ENCODE measurements around the gene DLG2.
"Not testable (repeated sequence)": the region's sequence is repeated elsewhere in the genome, so short reads cannot be mapped to it uniquely, and the experiment has no call there.

The DLG2 gene

DNA sequence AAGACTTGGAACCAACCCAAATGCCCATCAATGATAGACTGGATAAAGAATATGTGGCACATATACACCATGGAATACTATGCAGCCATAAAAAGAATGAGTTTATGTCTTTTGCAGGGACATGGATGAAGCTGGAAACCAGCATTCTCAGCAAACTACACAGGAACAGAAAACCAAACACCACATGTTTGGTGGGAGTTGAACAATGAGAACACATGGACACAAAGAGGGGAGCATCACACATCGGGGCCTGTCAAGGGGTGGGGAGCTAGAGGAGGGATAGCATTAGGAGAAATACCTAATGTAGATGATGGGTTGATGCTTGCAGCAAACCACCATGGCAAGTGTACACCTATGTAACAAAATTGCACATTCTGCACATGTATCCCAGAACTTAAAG lies 397.4 kb downstream of the DLG2 start:
- not testable (repeated sequence) for DNase-seq (ENCODE audit: low read depth)

GRCh38 chr11:85196968-85197367 lies 430.2 kb downstream of the DLG2 start:
- no peak for DNase-seq (ENCODE audit: low read depth)

DNA sequence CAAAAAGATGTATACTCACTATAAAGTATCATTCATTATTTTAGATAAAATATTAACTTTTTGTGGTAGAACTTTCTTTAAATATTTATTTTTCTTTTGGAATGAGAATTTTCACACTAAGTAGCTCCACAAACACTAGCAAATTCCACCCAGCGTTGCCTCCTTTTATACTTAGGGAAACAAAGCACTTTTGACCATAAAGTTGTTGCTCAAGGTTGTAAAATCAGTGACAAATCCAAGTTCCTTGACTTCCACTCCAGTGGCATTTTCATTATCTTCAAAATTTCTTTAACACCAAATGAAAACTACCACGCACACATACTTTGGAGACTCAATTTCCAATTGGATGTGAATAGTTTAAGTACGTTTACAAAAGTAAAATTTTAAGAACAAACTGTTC lies 431.2 kb downstream of the DLG2 start:
- DNase-seq (ENCODE audit: low read depth), result no peak

- DNase-seq (ENCODE audit: low read depth), result no peak
Observed at GRCh38 chr11:85187992-85188391, 439.2 kb downstream of the DLG2 start.

- no peak for DNase-seq (ENCODE audit: low read depth)
Observed at GRCh38 chr11:85184721-85185120, 442.4 kb downstream of the DLG2 start.

DNA sequence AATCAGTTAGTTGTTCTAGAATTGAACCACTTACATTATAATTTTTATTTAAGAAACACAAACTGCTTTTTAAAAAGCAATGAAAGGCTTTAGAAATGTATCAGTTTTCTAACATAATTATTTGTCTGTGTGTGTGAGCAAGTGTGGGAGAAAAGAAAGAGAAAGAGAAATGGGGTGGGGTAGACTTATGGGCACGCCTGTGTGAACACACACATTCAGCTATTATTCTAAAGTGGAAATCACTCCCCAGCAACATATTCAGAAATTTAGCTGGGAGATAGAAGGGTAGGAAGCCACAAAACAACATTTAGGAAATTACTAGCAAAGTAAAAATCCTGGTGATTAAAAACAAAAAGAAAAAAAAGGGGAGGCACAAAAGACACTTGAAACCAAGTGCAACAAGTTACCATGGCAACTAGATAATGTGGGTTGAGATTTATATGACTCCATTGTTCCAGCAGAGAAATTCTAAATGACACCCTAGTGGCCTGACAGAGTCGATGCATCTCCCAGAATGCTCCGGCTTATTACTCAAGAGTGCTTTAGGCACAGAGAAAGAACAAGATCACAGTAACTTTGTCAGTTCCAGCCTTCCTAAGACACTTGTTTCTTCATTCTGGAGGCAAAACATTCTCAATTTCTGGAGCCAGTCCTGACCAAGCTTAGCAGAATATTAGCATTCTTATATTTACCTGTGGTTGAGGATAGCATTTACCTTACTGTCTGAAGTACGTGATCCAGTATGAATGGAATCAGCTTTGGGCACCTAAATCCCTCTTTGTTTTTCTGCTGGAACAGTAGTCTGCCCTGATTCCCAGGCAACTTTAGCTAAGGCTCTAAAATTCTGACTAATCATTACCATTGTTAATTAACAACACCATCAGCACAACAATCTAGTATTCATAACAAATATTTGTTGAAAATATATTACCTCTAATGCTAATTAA lies 444.4 kb downstream of the DLG2 start:
- DNase-seq (ENCODE audit: low read depth), result no peak

- no peak for DNase-seq (ENCODE audit: low read depth)
Observed at GRCh38 chr11:85180528-85180927, 446.6 kb downstream of the DLG2 start.

- no peak for DNase-seq (ENCODE audit: low read depth)
Observed at GRCh38 chr11:85171648-85172257, 455.4 kb downstream of the DLG2 start.

GRCh38 chr11:85170184-85170583 lies 457.0 kb downstream of the DLG2 start:
- no peak for DNase-seq (ENCODE audit: low read depth)

DNA sequence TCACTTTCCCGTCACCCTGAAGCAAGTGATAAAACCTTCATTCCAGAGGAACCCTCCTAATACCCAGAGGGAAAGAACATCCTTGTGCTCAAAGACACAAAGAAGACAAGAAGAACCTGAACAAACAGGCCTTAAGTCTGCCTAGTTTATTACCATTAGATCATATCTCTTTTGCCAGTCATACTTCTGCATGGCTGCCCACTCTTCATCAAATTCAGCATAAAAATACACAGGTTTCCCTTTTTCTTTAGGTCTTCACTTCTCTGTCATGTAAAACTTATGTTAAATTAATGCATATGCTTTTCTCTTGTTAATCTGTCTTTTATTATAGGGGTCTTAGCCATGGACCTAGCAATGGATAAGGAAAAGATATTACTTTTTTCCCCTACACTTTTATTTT lies 459.7 kb downstream of the DLG2 start:
- DNase-seq (ENCODE audit: low read depth), result no peak

- no peak for DNase-seq (ENCODE audit: low read depth)
Observed at GRCh38 chr11:85167038-85167437, 460.1 kb downstream of the DLG2 start.

DNA sequence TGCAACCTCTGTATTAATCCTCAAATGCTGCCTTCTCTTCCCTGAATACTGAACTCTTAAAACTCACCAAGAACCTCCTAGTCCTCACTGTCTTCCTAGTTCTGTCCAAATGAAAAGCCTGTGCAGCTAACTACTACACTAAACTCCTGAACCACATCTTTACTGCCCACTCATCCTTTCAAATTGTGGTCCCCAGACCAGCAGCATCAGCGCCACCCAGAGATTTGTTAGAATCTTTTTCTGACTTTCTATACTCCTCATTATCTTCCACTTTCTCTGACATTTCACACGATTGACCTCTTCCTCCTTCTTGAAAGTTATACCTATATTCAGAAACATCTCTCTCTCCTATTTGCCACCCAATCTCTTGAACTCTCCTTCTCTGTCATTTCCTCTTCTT lies 461.3 kb downstream of the DLG2 start:
- DNase-seq (ENCODE audit: low read depth), result no peak

DNA sequence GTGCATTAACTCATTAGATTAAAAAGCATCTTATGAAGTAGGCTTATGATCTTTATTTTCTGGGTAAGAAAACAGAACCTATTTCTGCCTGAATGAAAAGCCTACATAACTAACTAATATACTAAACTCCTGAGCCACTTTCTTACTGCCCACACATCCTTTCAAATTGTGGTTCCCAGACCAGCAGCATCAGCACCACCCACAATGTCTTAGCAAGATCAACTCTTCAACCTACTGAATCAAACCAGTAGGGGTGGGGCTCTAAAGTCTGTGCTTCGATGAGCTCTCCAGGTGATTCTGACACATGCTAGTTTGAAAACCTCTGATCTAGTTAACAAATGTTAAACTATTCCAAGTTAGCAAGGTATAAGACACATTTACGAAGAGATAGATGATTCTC lies 462.4 kb downstream of the DLG2 start:
- DNase-seq (ENCODE audit: low read depth), result no peak

GRCh38 chr11:85154294-85154693 lies 472.9 kb downstream of the DLG2 start:
- DNase-seq (ENCODE audit: low read depth), result no peak

DNA sequence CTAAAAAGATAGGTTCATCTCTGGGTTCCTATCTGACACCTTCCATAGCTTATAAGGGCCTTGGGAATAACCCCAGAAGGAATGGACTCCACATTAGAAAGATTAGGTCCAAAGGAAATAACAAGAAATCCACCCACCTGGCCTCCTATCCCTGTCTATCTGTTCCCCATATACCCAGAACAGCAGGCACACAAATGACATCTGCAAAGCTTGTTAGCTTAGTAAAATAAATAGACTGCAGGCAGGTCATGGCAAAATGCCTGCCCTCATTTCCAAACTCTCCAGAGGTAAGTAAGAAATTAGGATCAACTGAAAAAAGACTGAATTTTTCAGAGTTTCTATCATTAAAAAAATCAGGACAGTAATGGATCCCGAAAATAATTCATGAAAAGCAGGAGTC lies 489.5 kb downstream of the DLG2 start:
- DNase-seq (ENCODE audit: low read depth), result no peak

DNA sequence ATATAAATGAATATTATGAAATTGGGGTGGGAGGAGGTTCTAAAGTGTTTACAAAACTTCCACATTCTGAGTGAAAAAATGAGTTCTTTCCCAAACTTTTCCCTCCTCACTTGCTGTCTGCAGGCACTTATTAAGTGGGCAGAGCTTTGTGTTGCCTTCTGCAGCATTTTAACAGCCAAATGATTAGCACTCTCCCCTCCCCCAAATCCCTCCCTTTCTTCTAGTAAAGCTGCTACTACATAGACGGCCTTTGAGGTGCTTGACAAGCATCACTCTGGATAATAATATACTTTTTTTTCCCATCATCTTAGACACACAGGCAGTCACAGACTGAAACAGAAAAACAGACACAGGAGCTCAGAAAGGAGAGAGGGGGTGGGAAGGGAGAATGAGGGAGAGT lies 493.5 kb downstream of the DLG2 start:
- DNase-seq (ENCODE audit: low read depth), result no peak

DNA sequence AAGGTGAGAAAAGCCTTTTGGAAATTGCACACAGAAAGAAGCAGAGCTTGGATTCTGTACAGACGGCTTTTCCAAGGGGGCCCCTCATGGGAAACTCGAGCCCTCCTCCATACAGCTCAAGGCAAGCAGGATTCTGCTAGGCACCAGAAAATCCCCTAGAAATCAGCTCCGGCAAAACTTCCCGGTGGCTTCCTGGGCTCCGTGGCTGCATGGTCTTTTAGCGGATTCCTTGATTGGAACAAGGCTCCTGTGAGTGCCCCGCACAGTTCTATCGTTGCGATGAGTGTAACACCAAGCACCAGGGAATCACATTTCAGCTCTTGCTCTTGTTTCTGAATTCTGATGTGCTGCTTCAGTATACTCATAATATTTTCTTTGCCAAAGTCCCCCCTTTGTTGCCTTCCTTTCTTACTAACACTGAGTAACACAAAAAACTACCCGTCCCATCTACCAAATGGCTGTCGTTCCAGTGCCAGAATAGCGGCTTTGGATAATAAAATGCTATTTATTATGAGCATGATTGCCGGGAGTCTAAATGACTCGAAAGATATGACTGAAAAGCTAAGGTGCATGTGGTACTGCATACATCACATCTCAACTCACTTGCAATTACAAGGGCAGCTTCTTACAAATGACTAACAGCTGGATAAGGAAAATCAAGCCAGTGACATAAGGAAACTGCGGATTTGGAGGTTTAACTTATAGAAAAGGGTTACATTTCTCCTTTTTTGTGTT lies 494.1 kb downstream of the DLG2 start:
- DNase-seq (ENCODE audit: low read depth), result no peak

DNA sequence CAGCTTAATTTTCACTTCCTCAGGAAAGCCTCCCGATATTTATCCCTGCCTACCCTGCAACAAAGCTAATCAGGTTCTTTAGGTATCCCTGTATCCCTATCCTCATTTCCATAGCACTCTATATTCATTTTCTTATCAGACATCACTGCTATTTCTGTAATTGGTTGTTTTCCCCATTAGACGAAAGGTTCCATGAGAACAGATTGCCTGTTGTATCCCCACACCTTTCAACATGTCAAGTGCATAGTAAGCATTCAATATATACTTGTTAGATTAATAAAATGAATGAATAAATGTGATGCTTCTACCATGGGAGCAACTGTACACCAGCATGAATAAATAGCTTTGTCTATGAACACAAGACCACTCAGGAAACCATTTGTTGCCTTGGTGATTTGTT lies 499.8 kb downstream of the DLG2 start:
- DNase-seq (ENCODE audit: low read depth), result no peak

GRCh38 chr11:85123752-85124231 lies 503.4 kb downstream of the DLG2 start:
- DNase-seq (ENCODE audit: low read depth), result no peak

GRCh38 chr11:85118151-85118550 lies 509.0 kb downstream of the DLG2 start:
- no peak for DNase-seq (ENCODE audit: low read depth)

- no peak for DNase-seq (ENCODE audit: low read depth)
Observed at GRCh38 chr11:85115798-85116197, 511.3 kb downstream of the DLG2 start.

- DNase-seq (ENCODE audit: low read depth), result no peak
Observed at GRCh38 chr11:85114786-85115185, 512.4 kb downstream of the DLG2 start.

GRCh38 chr11:85110246-85110645 lies 516.9 kb downstream of the DLG2 start:
- not testable (repeated sequence) for DNase-seq (ENCODE audit: low read depth)
